Activated CD8-positive, alpha-beta memory T cell treated with anti-CD3 and anti-CD28 coated beads, Interleukin-2, amount 10 ng/mL, durations not matched to agents 7 days and 5 days (primary cell): ENCODE data around the gene ZNF273. TPM values are rescaled to one million over a fixed set of nuclear protein-coding genes. Genes with fewer than 3 reads are reported as not detected.

ENCODE experiments used
- ATAC-seq: fragments of 150-1000 bp; cut with Tn5 transposase; one replicate; pipeline ENCODE4 v1.10.0; 2021; ENCODE audit warnings: moderate library complexity
- CTCF ChIA-PET: fragments of 350-600 bp; sonication (Branson Sonifier 250); formaldehyde crosslinking; loops from one replicate; lab custom pipeline; 2021; ENCODE audit warnings: antibody characterized with exemption; lab: Charles Lee
- DNase-seq: peaks from one replicate; pipeline ENCODE4 v3.0.0-alpha.2; 2020
- H3K27ac Mint-ChIP-seq: one replicate; pipeline ENCODE4 v1.8.0; 2021; ENCODE audit warnings: mild to moderate bottlenecking, mixed read lengths
- H3K27me3 Mint-ChIP-seq: one replicate; pipeline ENCODE4 v1.8.0; 2021; ENCODE audit warnings: mixed read lengths
- H3K36me3 Mint-ChIP-seq: one replicate; pipeline ENCODE4 v1.8.0; 2021; ENCODE audit warnings: mild to moderate bottlenecking, mixed read lengths
- H3K4me1 Mint-ChIP-seq: one replicate; pipeline ENCODE4 v1.8.0; 2021; ENCODE audit warnings: mixed read lengths
- H3K4me3 Mint-ChIP-seq: one replicate; pipeline ENCODE4 v1.8.0; 2021; ENCODE audit warnings: mild to moderate bottlenecking, moderate library complexity, mixed read lengths
- H3K9me3 Mint-ChIP-seq: one replicate; pipeline ENCODE4 v1.8.0; 2022; ENCODE audit warnings: low read depth, mixed read lengths
- total RNA-seq, 2 experiments: library from RNA; stranded (reverse); gene quantifications; one replicate each; pipeline ENCODE4 v1.2.3, GENCODE V29; 2021

ZNF273 gene
- total RNA-seq, 2 experiments from 2014 or later = 8.4 to 13.6 TPM

DNA sequence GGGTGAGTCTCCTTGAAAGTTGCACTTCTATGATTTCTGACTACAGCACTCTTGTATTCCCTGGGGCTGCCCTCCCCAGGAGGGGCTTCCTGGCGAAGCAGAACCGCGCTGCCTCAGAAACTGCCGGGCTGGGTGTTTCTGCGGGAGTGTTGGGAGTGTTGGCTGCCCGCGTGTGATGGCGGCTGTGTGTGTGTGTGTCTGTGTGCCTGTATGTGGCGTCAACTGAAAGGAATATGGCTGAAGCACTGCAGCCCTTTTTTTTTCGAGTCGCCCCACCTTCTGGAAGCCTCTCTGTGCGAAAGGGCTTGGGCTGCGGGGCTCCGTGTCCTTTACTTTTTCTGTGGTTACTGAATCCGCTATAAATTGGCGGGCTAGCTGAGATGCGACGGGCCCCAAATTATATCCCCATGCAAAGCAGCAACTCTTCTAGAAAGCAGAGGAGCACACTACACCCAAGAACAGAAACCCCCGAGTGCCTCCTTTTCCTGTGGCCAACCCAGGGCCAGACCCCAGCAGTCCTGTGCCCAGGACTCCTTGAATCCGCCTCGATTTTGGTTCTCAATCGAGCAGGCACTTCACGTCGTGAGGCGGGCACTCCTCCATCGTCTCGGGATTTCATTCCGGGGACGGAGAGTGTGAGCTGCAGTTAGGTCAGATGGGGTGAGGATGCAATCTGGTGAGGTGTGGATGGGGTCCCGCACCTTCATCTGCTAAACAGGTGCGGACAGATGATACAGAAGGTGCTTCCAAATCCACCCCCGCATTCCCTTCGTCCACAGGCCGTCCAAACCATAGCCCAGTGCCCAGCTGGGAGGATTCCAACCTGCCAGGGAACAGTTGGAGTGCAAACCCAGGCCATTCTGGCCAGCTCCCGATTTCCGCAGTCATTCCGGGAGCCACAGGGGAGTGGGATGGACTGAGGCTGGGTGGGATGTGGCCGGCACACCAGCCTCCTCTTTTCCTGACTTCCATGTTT lies 22.5 kb upstream of the ZNF273 start:
- ATAC-seq (no peak), DNase-seq (no peak)
- peaks cover 17% of the 10 kb centered on the region for H3K4me1 Mint-ChIP-seq
- CTCF ChIA-PET = no interaction called here
- H3K27me3 Mint-ChIP-seq = peaks cover 35% of the 10 kb centered on the region
- H3K36me3 Mint-ChIP-seq = peaks cover 1% of the 10 kb centered on the region
- no peak overlapping the region for H3K4me3 Mint-ChIP-seq
- H3K9me3 Mint-ChIP-seq = peaks cover 2% of the 10 kb centered on the region
- no peak overlapping the region for H3K27ac Mint-ChIP-seq

DNA sequence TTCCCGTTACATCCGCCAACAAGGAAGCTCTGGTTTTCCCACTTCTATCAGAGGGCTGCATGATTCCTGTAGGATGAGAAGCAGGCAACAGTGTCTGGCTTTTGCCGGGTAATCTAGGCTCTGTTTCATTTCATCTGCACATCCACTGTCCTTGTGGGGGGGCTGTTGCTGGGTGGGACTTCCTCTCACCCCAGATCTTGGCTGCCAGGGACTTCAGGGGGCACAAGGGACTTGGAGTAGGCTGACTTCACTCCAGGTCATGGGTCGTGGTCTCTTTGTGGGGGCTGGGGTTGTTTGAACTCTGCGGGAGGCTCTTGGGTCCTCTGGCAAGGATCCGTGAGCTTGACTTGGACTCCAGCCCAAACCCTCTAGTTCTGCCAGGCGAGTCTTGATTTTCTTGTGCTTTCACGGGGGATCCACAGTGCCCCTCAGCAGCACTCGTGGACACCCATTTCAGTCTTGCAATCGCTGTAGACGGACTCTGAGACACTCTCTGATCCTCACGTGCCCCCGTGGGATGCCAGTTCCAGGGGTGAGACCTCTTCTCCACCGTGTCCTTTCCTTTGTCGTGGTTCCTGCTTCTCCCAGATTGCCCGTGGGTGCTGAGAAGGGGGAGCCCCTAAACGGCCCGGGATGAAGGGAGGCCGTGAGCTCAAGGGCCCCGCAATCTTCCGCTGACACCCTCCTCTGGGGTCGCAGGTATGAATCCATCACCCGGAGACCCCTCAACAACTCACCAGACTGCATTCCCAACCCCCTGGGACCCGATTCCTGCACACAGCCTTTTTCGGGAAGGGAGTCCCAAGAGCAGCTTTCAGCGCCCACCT lies 21.4 kb upstream of the ZNF273 start:
- H3K27ac Mint-ChIP-seq = no peak overlapping the region

GRCh38 chr7:64882341-64883112 lies 20.5 kb upstream of the ZNF273 start:
- CTCF ChIA-PET = no interaction called here
- ATAC-seq (peak; percentile 24), DNase-seq (peak; percentile 26)
- Mint-ChIP-seq H3K27me3 (peaks cover 45% of the 10 kb centered on the region), H3K9me3 (peaks cover 2% of the 10 kb centered on the region), H3K4me1 (peaks cover 12% of the 10 kb centered on the region), H3K4me3 (peak overlapping the region; percentile 52), H3K36me3 (peaks cover 1% of the 10 kb centered on the region), H3K27ac (no peak overlapping the region)

More for the DNA sequence above, 21.4 kb upstream of the ZNF273 start:
- H3K9me3 Mint-ChIP-seq = peaks cover 2% of the 10 kb centered on the region
- CTCF ChIA-PET = no interaction called here
- H3K4me1 Mint-ChIP-seq = peaks cover 17% of the 10 kb centered on the region
- peaks cover 1% of the 10 kb centered on the region for H3K36me3 Mint-ChIP-seq
- peaks cover 40% of the 10 kb centered on the region for H3K27me3 Mint-ChIP-seq
- ATAC-seq (no peak), DNase-seq (no peak)
- no peak overlapping the region for H3K4me3 Mint-ChIP-seq

GRCh38 chr7:64883113-64883905 lies 19.8 kb upstream of the ZNF273 start:
- H3K36me3 Mint-ChIP-seq = peaks cover 1% of the 10 kb centered on the region
- ATAC-seq (no peak), DNase-seq (peak; percentile 38)
- H3K27me3 Mint-ChIP-seq = peaks cover 52% of the 10 kb centered on the region
- CTCF ChIA-PET = no interaction called here
- H3K9me3 Mint-ChIP-seq = peaks cover 2% of the 10 kb centered on the region
- H3K4me1 Mint-ChIP-seq = peaks cover 12% of the 10 kb centered on the region
- no peak overlapping the region for H3K27ac Mint-ChIP-seq
- peak overlapping the region; percentile 52 for H3K4me3 Mint-ChIP-seq

- ATAC-seq = no peak
- peaks cover 1% of the 10 kb centered on the region for H3K36me3 Mint-ChIP-seq
- DNase-seq = peak; percentile 35
- H3K27me3 Mint-ChIP-seq = peaks cover 58% of the 10 kb centered on the region
- H3K4me3 Mint-ChIP-seq = no peak overlapping the region
- CTCF ChIA-PET = no interaction called here
- H3K4me1 Mint-ChIP-seq = peaks cover 17% of the 10 kb centered on the region
- H3K9me3 Mint-ChIP-seq = no peaks in the 10 kb centered on the region
- H3K27ac Mint-ChIP-seq = no peak overlapping the region
Observed at GRCh38 chr7:64884085-64884912, 18.8 kb upstream of the ZNF273 start.

DNA sequence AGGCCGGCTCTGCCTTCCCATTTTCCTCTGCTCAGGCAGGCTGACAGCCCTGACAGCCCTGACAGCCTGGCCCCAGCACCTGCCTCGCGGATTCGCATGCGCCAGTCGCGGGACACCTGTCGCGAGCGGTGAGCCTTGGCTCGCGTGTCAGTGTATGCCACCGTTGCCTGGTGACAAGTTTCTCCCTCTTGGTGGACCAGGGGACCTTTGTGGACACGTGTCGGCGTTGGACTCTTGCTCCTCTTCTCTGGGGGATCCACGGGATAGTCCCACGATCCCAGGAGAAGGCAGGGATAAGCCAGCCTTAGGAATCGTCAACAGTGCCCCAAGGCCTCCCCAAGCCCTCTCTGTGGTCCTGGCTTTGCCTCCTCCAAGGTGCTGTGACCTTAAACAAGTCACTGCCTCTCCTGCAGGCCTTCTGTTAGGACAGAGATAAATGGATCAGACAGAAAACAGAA lies 18.1 kb upstream of the ZNF273 start:
- H3K36me3 Mint-ChIP-seq = peaks cover 1% of the 10 kb centered on the region
- CTCF ChIA-PET = no interaction called here
- ATAC-seq (no peak), DNase-seq (peak; percentile 19)
- H3K27ac Mint-ChIP-seq = no peak overlapping the region
- H3K4me1 Mint-ChIP-seq = peaks cover 17% of the 10 kb centered on the region
- H3K27me3 Mint-ChIP-seq = peaks cover 62% of the 10 kb centered on the region
- H3K9me3 Mint-ChIP-seq = no peaks in the 10 kb centered on the region
- no peak overlapping the region for H3K4me3 Mint-ChIP-seq

GRCh38 chr7:64885520-64886240 lies 17.4 kb upstream of the ZNF273 start:
- CTCF ChIA-PET = no interaction called here
- H3K4me3 Mint-ChIP-seq = no peak overlapping the region
- H3K9me3 Mint-ChIP-seq = no peaks in the 10 kb centered on the region

DNA sequence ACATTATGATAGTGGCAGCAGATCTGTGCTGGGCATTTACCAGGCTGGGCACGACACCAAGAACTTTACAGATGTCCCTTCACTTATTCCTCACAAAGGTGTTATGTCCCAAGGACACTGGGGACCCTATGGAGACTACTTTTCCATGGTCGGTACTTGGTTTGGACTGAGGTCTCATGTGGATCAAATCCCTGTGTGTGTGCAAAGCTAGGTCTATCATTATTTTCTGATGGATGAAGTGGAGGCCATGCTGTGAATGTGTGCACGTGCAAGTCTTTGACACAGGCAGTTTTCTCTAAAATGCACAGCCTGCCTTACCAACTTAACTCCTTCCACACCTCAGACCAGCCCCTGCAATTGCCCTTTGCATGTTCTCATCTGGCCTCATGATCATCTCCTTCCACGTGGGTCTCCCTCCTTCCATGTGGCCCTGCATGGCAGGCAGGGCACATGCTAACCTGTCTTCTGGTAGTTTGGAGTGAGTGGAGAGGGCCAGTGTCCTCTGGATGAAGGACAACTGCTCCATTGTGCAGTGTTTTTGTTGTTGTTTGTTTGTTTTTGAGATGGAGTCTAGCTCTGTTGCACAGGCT lies 16.0 kb upstream of the ZNF273 start:
- ATAC-seq (no peak), DNase-seq (peak; percentile 11)
- H3K27me3 Mint-ChIP-seq = peaks cover 70% of the 10 kb centered on the region
- peaks cover 1% of the 10 kb centered on the region for H3K36me3 Mint-ChIP-seq
- H3K4me3 Mint-ChIP-seq = no peak overlapping the region
- H3K27ac Mint-ChIP-seq = no peak overlapping the region
- peaks cover 17% of the 10 kb centered on the region for H3K4me1 Mint-ChIP-seq
- CTCF ChIA-PET = no interaction called here
- H3K9me3 Mint-ChIP-seq = no peaks in the 10 kb centered on the region

More at GRCh38 chr7:64885520-64886240, 17.4 kb upstream of the ZNF273 start:
- peaks cover 1% of the 10 kb centered on the region for H3K36me3 Mint-ChIP-seq
- no peak for ATAC-seq
- peak; percentile 15 for DNase-seq
- H3K27me3 Mint-ChIP-seq = peaks cover 68% of the 10 kb centered on the region
- H3K27ac Mint-ChIP-seq = no peak overlapping the region
- H3K4me1 Mint-ChIP-seq = peaks cover 17% of the 10 kb centered on the region

DNA sequence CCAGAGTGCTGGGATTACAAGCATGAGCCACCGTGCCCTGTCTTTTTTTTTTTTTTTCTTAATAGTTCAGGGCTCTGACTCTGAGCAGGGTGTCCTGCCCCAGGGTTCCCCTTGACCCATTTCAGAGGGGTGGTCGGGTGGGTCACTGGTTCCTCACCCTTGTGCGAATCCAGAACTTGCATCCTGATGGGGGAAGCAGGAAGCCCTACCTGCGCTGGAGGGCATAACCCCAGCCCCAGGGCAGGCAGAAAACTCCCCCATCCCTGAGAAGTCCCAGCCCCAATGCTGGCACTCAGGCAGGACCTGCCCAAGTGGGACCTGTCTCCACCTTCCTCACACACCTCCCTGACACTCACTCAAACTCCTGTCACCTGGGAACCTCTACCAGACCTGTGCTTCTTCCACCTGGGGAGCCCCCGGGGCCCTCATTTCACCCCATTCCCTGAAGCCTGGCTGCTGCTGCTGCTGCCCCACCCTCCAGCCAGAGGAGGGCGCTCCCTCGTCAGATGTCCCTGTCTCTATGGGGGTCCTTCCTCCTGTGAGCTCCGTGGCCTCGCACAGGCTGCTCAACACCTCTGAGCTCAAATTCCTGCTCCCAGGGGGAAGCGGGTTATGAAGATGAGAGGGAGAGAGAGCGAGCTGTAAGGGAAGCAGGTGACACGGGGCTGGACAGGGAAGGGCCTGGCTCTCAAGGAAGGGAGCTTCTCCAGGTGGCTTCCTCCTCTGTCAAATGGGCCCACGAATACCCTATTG lies 15.1 kb upstream of the ZNF273 start:
- ATAC-seq = peak; percentile 63
- Mint-ChIP-seq H3K4me1 (peaks cover 12% of the 10 kb centered on the region), H3K27me3 (peaks cover 67% of the 10 kb centered on the region), H3K36me3 (peaks cover 1% of the 10 kb centered on the region), H3K9me3 (no peaks in the 10 kb centered on the region), H3K27ac (no peak overlapping the region), H3K4me3 (peak overlapping the region; percentile 70)
- CTCF ChIA-PET = interaction anchor here (1.0 to 1.2 kb wide), 2 partner anchors 63 to 420 kb away, joined by 3 to 4 read pairs; no protein-coding TSS in a partner anchor
- DNase-seq = peak; percentile 55

DNA sequence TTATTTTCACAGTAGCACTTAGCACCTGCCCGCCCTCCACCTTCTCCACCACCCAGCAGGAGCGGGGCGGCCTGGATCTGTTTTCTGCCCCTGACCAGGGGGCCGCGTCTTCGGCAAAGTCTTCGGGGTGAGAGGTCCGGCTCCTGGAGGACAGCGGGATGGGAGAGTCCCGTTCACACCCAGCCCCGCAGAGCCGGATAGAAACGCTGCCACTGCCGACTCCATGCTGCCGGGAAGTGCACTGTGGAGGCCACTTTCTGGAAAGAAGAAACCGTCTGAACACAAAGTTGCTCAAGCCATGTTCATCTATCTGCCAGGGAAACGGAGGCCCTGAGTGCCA lies 14.5 kb upstream of the ZNF273 start:
- Mint-ChIP-seq H3K27me3 (peaks cover 65% of the 10 kb centered on the region), H3K4me1 (peaks cover 10% of the 10 kb centered on the region), H3K36me3 (peaks cover 1% of the 10 kb centered on the region), H3K4me3 (peak overlapping the region; percentile 70), H3K9me3 (no peaks in the 10 kb centered on the region), H3K27ac (no peak overlapping the region)
- DNase-seq (peak; percentile 37), ATAC-seq (peak; percentile 31)
- CTCF ChIA-PET = interaction anchor here (1.0 to 1.2 kb wide), 2 partner anchors 62 to 419 kb away, joined by 3 to 4 read pairs; no protein-coding TSS in a partner anchor
